Ammon's horn (tissue), 1 donor: Measurements from ENCODE around the gene TUBA1A.
"Not testable (repeated sequence)": the region's sequence is repeated elsewhere in the genome, so short reads cannot be mapped to it uniquely, and the experiment has no call there.

Source experiments
- DNase-seq: peaks from one replicate; pipeline ENCODE4 v3.0.0-alpha.2; 2016; ENCODE audit warnings: low spot score

TUBA1A gene

DNA sequence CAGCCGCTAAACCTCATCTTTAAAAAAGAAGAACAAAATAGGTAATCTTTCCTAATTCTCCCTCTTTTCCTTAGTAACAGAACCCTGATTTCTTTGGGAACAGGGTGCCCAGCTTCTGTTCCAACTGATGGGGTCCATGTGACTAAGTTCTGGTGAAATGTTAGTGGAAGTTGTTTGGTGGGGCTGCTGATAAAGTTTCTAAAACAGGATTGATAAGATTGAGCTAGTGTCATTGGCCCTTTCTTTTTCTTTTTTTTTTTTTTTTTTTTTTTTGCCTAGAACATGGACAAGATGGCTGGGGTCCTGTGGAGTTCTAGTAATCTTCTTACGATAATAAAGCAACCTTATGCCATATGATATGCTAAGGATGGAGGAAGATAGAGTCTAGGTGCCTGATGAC is 41.5 kb downstream of the TUBA1A start:
- no peak for DNase-seq

DNA sequence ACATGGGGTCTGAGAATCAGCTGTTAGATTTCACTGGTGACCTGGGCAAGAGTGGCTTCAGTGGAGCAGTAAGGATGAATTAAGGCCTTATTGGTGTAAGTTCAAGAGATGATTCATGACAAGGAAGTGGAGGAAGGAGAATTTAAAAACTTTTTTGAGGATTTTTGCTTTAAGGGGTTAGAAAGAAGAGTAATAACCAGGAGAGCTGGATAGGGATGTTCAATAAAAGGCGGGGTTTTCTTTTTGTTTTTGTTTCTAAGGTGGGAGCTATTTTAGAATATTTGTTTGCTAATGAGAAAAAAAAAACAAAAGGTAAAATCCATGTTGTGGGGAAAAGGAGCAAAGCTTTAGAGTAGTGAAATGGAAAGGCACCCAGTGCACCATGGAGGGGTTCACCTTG is 42.5 kb downstream of the TUBA1A start:
- no peak for DNase-seq

- DNase-seq, result no peak
Measured at GRCh38 chr12:49144384-49144783, 44.5 kb downstream of the TUBA1A start.

GRCh38 chr12:49138999-49139398 is 49.9 kb downstream of the TUBA1A start:
- DNase-seq, result no peak

DNA sequence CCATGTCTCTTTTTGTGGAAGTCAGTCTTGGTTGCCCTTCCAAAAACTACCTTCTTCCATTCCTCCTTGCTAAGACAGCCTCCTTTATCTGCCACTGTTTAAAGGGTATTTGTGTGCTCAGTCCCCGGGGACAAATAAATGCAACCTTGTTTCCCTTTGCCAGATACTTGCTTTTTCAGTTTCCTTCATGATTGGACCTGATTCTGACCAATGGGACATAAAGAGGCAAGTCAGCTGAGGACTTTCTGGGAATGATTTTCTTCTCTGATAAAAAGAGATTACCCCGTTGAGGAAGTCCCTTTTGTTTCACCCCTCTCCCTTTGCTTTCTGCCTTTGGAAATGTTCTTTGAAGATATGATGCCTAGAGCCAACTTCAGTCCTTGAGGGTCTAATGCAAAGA is 50.3 kb downstream of the TUBA1A start:
- no peak for DNase-seq

- DNase-seq, result no peak
Measured at GRCh38 chr12:49137476-49137875, 51.4 kb downstream of the TUBA1A start.

GRCh38 chr12:49136997-49137396 is 51.9 kb downstream of the TUBA1A start:
- DNase-seq, result not testable (repeated sequence)
